Measurements from ENCODE around the gene COL26A1. TPM values are rescaled to one million over a fixed set of nuclear protein-coding genes. Genes with fewer than 3 reads are reported as not detected.

COL26A1 gene
- total RNA-seq: 10 to 100 TPM in 5 of 8 experiments, 1 to 10 TPM in 1, under 1 TPM in 1, not detected in 1; 0.87 to 50.5 (median 11.1) TPM

DNA sequence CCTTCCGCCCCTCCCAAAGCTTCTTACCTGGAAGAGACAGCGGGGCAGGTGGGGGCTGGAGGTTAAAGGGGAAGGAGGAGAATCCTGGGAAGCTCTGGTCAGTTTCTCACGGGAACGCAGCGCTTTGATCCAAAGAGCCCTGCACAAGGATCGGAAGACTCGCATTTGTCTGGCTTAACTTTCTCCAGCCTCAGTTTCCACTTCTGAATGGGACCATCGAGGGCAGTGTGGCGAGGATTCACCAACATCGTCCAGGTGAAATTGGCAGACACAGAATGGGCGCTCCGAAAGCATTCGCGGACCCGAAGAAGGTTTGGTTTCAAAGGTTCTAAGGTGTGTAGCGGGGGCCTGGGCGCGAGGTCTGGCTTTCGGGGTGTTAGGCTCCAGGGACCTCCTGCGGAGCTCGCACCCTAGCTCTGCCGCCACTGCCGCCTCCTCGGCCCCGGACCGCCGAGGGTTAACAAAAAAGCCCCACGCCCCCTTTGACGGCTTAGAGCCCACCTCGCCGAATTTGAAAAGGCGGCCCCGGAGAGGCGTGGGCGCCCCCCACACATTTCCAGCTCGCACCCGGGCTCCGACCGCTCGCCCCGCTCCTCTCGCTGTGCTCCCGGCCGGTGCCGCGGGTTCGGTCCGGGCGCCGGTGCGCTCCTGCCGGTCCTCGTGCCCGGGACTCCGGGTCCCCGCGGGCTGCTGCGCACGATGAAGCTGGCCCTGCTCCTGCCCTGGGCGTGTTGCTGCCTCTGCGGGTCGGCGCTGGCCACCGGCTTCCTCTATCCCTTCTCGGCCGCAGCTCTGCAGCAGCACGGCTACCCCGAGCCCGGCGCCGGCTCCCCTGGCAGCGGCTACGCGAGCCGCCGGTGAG lies at the start of gene COL26A1:
COL26A1 (plus strand) TSS at position 542 of the 862 bp plus-strand sequence; CDS start at position 700, 158 bp downstream.
- ATAC-seq (replicated peaks in 6 of 8): peak; percentile 17 to 79 (median 68)
- 0 to 70% (median 13%) methylated on average over 1 to 7 of the region's 76 CpGs; no CpG with 5 or more reads in 4 of the 10 experiments for WGBS, 10 experiments
- Histone ChIP-seq H3K4me3 (peak within 1 kb of the TSS; percentile 55 to 95 (median 73)), H3K4me1 (replicated peaks in 1 of 2) (no peaks in the 10 kb centered on the region), H3K27ac (peak within 1 kb of the TSS; percentile 49 to 62)
- in situ Hi-C loops (cut with MboI; ENCODE audit: low pct_unique_long_range_greater_than_20kb in 2 of 9, low sequenced_read_pairs in 9 of 9, unreplicated experiment in 9 of 9): loop anchor here in 2 of 9 experiments (25.0 kb wide), 1 partner anchor 150 kb away; no protein-coding TSS in a partner anchor

- 0 to 13% (median 0%) methylated on average over 1 of the region's 1 CpG; no CpG with 5 or more reads in 4 of the 10 experiments for WGBS, 10 experiments
- Histone ChIP-seq H3K27ac (no peak overlapping the region), H3K4me1 (replicated peaks in 1 of 2) (no peaks in the 10 kb centered on the region), H3K4me3 (no peak overlapping the region)
- ATAC-seq (replicated peaks in 6 of 8): peak in 3 of 8 experiments; percentile 53 to 77 (median 67)
- in situ Hi-C loops (cut with MboI; ENCODE audit: low pct_unique_long_range_greater_than_20kb in 2 of 9, low sequenced_read_pairs in 9 of 9, unreplicated experiment in 9 of 9): no loop called here
Measured at GRCh38 chr7:101315336-101315735, 47.3 kb upstream of the COL26A1 start.

DNA sequence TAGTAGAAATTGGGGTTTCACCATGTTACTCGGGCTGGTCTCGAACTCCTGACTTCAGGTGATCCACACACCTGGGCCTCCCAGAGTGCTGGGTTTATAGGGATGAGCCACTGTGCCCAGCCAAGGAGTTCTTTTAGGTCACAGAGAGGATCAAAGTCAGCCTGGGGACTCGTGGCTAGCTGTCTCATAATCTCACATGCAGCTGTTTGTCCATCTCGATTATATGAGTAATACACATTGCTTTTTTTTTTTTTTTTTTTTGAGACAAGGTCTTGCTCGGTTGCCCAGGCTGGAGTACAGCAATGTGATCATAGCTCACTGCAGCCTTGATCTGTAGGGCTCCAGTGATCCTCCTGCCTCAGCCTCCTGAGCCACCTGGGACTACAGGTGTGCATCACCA lies 43.3 kb upstream of the COL26A1 start:
- ATAC-seq (replicated peaks in 6 of 8): no peak
- Histone ChIP-seq H3K4me1 (replicated peaks in 1 of 2) (peaks cover 10 to 11% of the 10 kb centered on the region in 2 donors), H3K4me3 (no peak overlapping the region), H3K27ac (no peak overlapping the region)
- in situ Hi-C loops (cut with MboI; ENCODE audit: low pct_unique_long_range_greater_than_20kb in 2 of 9, low sequenced_read_pairs in 9 of 9, unreplicated experiment in 9 of 9): no loop called here
- 0 to 100% (median 80%) methylated on average over 2 to 4 of the region's 5 CpGs; no CpG with 5 or more reads in 3 of the 10 experiments for WGBS, 10 experiments

- WGBS, 10 experiments: 0 to 60% (median 9%) methylated on average over 1 to 21 of the region's 69 CpGs; no CpG with 5 or more reads in 2 of the 10 experiments
- H3K4me1 ChIP-seq (replicated peaks in 1 of 2): peaks cover 10 to 11% of the 10 kb centered on the region in 2 donors
- in situ Hi-C loops (cut with MboI; ENCODE audit: low pct_unique_long_range_greater_than_20kb in 2 of 9, low sequenced_read_pairs in 9 of 9, unreplicated experiment in 9 of 9): no loop called here
- peak within 1 kb of the TSS; percentile 67 to 97 (median 75) for H3K4me3 ChIP-seq
- H3K27ac ChIP-seq: peak within 1 kb of the TSS; percentile 94
- peak; percentile 94 to 98 (median 98) for ATAC-seq (replicated peaks in 6 of 8)
Measured at GRCh38 chr7:101321491-101322401, 40.9 kb upstream of the COL26A1 start, which contains the start of gene IFT22. TSS of gene IFT22 (minus strand) at chr7:101321812. CDS start at chr7:101321709, 103 bp downstream.

DNA sequence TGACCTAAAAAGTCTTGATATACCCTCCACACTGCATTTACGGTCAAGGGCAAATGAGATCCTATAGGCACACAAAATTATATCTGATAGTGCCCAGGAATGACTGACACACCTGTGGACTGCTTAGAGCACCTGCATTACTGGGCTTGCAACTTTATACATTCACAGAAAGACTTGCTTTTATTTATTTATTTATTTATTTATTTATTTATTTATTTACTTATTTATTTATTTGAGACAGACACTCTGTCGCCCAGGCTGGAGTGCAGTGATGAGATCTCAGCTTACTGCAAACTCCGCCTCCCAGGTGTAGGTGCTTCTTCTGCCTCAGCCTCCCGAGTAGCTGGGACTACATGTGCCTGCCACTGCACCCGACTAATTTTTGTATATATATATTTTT lies 34.5 kb upstream of the COL26A1 start:
- in situ Hi-C loops (cut with MboI; ENCODE audit: low pct_unique_long_range_greater_than_20kb in 2 of 9, low sequenced_read_pairs in 9 of 9, unreplicated experiment in 9 of 9): loop anchor here in 1 of 9 experiments (25.0 kb wide), 1 partner anchor 934 kb away; no protein-coding TSS in a partner anchor
- H3K4me1 ChIP-seq (replicated peaks in 1 of 2): no peaks in the 10 kb centered on the region
- H3K4me3 ChIP-seq: no peak overlapping the region
- no peak overlapping the region for H3K27ac ChIP-seq
- no peak for ATAC-seq (replicated peaks in 6 of 8)
- WGBS, 10 experiments: 27 to 100% (median 85%) methylated on average over 1 to 4 of the region's 5 CpGs

DNA sequence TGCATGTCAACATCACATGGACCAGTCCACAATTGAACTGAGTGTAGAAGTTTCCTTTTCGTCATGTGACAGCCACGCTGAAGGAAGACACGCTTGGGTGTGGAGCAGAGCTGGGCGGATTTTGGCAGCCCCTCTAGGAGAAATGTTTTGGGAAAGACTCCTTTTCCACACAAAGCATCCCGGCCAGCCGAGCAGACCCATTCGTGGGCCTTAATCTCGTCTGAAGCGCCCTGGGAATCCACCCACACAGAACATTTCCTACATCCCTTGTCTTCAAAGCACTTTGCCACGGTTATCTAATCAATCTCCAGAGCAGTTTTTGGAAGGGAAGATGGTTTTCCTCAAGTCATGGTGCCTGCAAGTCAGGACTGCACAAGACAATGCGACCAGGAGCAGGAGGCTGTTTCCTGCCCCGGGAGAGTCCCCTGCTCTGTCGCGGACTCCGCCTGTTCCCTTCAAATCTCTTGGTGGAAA lies 32.6 kb upstream of the COL26A1 start:
- ATAC-seq (replicated peaks in 6 of 8): no peak
- Histone ChIP-seq H3K27ac (no peak overlapping the region), H3K4me1 (replicated peaks in 1 of 2) (no peaks in the 10 kb centered on the region), H3K4me3 (no peak overlapping the region)
- in situ Hi-C loops (cut with MboI; ENCODE audit: low pct_unique_long_range_greater_than_20kb in 2 of 9, low sequenced_read_pairs in 9 of 9, unreplicated experiment in 9 of 9): loop anchor here in 1 of 9 experiments (25.0 kb wide), 1 partner anchor 932 kb away; no protein-coding TSS in a partner anchor
- WGBS, 10 experiments: 25 to 90% (median 78%) methylated on average over 4 to 15 of the region's 15 CpGs; no CpG with 5 or more reads in 3 of the 10 experiments

DNA sequence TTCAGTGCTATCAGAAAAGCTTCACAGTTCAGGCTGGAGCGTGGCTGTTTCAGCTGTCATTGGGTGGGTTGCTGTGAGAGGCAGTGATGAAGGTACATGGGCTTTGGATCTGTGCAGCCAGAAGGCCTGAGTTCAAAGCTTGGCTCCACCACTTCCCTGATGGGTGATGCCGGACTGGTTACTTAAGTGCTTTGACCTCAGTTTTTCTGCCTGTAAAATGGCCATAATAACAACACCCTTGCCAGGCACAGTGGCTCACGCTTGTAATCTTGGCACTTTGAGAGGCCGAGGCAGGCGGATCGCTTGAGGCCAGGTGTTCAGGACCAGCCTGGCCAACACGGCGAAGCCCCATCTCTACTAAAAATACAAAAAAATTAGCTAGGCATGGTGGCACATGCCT lies 30.6 kb upstream of the COL26A1 start:
- H3K4me1 ChIP-seq (replicated peaks in 1 of 2): no peaks in the 10 kb centered on the region
- no peak for ATAC-seq (replicated peaks in 6 of 8)
- H3K4me3 ChIP-seq: no peak overlapping the region
- H3K27ac ChIP-seq: no peak overlapping the region
- WGBS, 10 experiments: 0 to 100% (median 81%) methylated on average over 1 to 7 of the region's 8 CpGs; no CpG with 5 or more reads in 4 of the 10 experiments
- in situ Hi-C loops (cut with MboI; ENCODE audit: low pct_unique_long_range_greater_than_20kb in 2 of 9, low sequenced_read_pairs in 9 of 9, unreplicated experiment in 9 of 9): loop anchor here in 1 of 9 experiments (25.0 kb wide), 1 partner anchor 930 kb away; no protein-coding TSS in a partner anchor

DNA sequence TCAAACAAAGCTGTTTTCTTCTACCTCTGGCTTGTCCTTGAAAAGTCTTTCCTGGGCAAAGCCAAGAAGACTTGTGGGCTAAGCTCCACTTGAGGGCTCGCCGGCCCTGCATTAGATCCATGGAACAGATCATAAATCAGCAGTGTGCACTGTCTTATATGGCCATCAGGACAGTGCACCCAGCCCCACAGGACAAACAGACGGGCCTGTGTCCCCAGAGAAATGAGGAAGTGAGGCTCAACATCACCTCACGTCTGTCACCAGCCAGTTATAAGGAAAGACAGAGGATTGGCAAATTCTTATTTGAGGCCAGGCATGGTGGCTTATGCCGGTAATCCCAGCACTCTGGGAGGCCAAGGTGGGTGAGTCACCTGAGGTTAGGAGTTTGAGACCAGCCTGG lies 28.8 kb upstream of the COL26A1 start:
- in situ Hi-C loops (cut with MboI; ENCODE audit: low pct_unique_long_range_greater_than_20kb in 2 of 9, low sequenced_read_pairs in 9 of 9, unreplicated experiment in 9 of 9): loop anchor here in 1 of 9 experiments (25.0 kb wide), 1 partner anchor 928 kb away; no protein-coding TSS in a partner anchor

GRCh38 chr7:101340379-101340778 lies 22.3 kb upstream of the COL26A1 start:
- H3K27ac ChIP-seq: no peak overlapping the region
- in situ Hi-C loops (cut with MboI; ENCODE audit: low pct_unique_long_range_greater_than_20kb in 2 of 9, low sequenced_read_pairs in 9 of 9, unreplicated experiment in 9 of 9): loop anchor here in 1 of 9 experiments (25.0 kb wide), 1 partner anchor 922 kb away; no protein-coding TSS in a partner anchor
- no peak for ATAC-seq (replicated peaks in 6 of 8)
- H3K4me3 ChIP-seq: no peak overlapping the region
- no peaks in the 10 kb centered on the region for H3K4me1 ChIP-seq (replicated peaks in 1 of 2)
- WGBS, 10 experiments: 60 to 97% (median 83%) methylated on average over 1 to 9 of the region's 14 CpGs; no CpG with 5 or more reads in 3 of the 10 experiments

More for the DNA sequence above, 28.8 kb upstream of the COL26A1 start:
- 0 to 100% (median 78%) methylated on average over 1 to 3 of the region's 5 CpGs; no CpG with 5 or more reads in 6 of the 10 experiments for WGBS, 10 experiments
- ATAC-seq (replicated peaks in 6 of 8): no peak
- no peak overlapping the region for H3K4me3 ChIP-seq
- no peak overlapping the region for H3K27ac ChIP-seq
- no peaks in the 10 kb centered on the region for H3K4me1 ChIP-seq (replicated peaks in 1 of 2)

DNA sequence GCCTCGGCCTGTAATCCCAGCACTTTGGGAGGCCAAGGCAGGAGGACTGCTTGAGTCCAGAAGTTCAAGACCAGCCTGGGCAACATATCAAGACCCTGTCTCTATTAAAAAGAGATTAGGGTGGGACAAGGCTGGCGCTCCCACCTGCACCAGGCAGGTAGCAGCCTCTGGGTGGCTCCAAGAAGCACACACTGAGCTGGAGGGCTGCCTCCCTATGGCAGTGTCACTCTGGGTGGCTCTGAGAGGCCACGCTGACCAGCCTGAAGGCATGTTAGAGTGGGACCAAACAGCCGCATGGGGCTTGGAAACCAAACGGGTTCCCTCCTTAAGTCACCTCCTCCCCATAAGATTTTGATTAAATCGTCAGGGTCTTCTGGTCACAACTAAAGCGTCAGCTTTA lies 19.8 kb upstream of the COL26A1 start:
- no peak for ATAC-seq (replicated peaks in 6 of 8)
- Histone ChIP-seq H3K4me3 (no peak overlapping the region), H3K27ac (no peak overlapping the region), H3K4me1 (replicated peaks in 1 of 2) (no peaks in the 10 kb centered on the region)
- 0 to 93% (median 86%) methylated on average over 1 to 4 of the region's 7 CpGs; no CpG with 5 or more reads in 4 of the 10 experiments for WGBS, 10 experiments
- in situ Hi-C loops (cut with MboI; ENCODE audit: low pct_unique_long_range_greater_than_20kb in 2 of 9, low sequenced_read_pairs in 9 of 9, unreplicated experiment in 9 of 9): loop anchor here in 1 of 9 experiments (25.0 kb wide), 1 partner anchor 919 kb away; no protein-coding TSS in a partner anchor

- Histone ChIP-seq H3K4me3 (no peak overlapping the region), H3K4me1 (replicated peaks in 1 of 2) (no peaks in the 10 kb centered on the region), H3K27ac (no peak overlapping the region)
- in situ Hi-C loops (cut with MboI; ENCODE audit: low pct_unique_long_range_greater_than_20kb in 2 of 9, low sequenced_read_pairs in 9 of 9, unreplicated experiment in 9 of 9): loop anchor here in 1 of 9 experiments (25.0 kb wide), 1 partner anchor 915 kb away; no protein-coding TSS in a partner anchor
- no peak for ATAC-seq (replicated peaks in 6 of 8)
- 58 to 100% (median 83%) methylated on average over 1 to 11 of the region's 15 CpGs; no CpG with 5 or more reads in 2 of the 10 experiments for WGBS, 10 experiments
Measured at GRCh38 chr7:101347477-101347876, 15.2 kb upstream of the COL26A1 start.
